Stimulated activated CD8-positive, alpha-beta memory T cell treated with anti-CD3 and anti-CD28 coated beads, Interleukin-2, amount 100 ng/mL, for 1 hour (primary cell): ENCODE measurements around the gene ENTPD1.
"Not testable (repeated sequence)": the region's sequence is repeated elsewhere in the genome, so short reads cannot be mapped to it uniquely, and the experiment has no call there.

Source experiments
- DNase-seq, 2 donors: peaks; one replicate each; pipeline ENCODE4 v3.0.0-alpha.2; 2020; ENCODE audit warnings: low read depth in 2 of 2

Gene ENTPD1, protein sequence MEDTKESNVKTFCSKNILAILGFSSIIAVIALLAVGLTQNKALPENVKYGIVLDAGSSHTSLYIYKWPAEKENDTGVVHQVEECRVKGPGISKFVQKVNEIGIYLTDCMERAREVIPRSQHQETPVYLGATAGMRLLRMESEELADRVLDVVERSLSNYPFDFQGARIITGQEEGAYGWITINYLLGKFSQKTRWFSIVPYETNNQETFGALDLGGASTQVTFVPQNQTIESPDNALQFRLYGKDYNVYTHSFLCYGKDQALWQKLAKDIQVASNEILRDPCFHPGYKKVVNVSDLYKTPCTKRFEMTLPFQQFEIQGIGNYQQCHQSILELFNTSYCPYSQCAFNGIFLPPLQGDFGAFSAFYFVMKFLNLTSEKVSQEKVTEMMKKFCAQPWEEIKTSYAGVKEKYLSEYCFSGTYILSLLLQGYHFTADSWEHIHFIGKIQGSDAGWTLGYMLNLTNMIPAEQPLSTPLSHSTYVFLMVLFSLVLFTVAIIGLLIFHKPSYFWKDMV

DNA sequence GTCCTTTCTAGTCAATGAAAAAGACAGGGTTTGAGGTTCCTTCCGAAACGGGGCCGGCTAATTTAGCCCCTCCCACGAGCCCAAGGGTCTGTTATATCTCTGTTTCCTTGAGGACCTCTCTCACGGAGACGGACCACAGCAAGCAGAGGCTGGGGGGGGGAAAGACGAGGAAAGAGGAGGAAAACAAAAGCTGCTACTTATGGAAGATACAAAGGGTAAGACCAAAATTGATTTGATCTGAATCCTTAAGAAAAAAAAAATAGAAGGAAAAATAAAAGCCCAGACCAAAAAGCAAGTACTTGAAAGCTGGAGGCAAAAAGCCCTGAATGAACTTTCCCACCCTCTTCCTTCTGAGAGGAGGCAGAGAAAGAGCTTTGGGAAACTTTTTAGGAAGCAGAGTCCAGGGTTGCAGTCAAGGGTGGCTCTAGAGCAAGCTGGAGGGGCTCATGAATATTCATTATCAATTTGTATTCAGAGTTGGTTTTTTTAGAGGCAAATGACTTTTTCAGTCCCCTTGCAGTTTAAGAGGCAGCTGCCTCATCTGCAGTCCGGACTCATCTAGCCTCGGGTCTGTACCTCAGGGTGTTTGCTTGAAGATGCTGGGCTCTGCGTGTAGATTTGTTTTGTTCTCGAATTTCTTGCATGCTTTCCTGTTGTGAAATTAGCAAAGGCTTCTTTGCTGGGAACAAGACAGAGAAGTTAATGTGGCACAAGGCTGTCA is at the start of gene ENTPD1:
Gene ENTPD1, plus strand, starts transcription at position 123 of the 721 bp plus-strand sequence. Its CDS starts 77 bp downstream, at position 200.
- DNase-seq = no peak

DNA sequence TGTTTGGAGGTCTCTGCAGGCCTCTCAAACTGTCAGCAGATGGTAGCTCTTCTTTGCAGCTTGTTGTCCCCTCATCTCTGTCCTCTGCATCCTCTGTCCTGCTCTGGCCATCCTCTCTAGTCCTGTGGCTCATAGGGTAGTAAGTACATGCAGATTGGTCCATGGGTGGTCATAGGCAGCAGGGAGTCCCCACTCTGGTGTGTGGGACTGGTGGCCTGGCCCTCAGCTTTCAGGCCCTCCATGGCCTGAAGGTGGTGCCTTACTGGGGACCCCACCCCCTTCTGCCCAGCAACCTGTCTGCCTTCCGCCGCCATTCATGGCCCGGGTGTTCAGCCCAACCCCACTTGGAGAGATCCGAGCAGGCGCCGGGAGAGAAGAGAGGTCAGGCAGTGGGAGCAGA is 49.4 kb upstream of the ENTPD1 start:
- no peak for DNase-seq

DNA sequence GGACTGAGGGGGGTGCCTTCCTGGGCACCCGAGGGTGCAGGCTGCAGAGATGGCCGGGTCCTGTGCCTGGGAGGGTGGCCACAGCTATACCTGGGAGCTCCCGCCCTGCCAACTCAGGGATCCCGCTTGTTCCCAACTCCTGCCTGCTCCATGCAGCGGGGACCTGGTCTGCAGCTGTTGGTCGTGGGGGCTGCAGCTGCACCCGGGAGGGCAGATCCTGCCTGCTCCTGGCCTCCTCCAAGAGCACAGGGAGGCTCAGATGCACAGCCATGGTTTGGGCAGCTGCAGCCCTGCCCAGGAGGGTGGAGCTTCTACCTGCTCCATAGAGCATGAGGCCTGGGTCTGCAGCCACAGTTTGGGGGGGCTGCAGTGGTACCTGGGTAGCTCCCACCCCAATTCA is 49.0 kb upstream of the ENTPD1 start:
- no peak for DNase-seq

DNA sequence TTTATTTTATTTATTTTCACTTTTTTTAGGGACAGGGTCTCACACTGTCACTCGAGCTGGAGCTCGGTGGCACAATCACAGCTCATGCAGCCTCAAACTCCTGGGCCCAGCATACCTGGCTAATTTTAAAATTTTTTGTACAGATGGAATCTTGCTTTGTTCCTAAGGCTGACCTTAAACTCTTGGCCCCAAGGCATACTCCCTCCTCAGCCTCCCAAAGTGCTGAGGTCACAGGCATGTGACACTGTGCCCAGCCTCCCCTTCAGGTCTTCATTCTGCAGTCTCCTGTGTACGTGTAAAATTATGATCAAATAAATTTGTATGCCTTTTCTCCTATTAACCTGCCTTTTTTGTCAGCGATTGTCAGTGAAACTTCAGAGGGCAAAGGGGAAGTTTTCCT is 44.5 kb upstream of the ENTPD1 start:
- no peak for DNase-seq

DNA sequence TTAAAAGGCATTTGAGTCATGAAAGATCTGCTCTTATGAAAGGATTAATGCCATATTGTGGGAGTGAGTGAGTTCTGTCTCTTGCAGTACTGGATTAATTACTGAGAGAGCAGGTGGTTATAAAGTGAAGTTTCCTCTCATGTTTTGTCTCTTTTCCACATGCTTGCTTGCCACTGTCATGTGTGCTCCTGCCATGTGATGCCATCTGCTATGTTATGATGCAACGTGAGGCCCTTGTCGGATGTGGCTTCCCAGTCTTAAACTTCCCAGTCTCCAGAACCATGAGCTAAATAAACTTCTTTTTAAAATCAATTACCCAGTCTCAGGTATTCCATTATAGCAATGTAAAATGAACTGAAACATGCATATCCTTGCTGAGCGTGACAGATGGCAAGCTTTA is 39.5 kb upstream of the ENTPD1 start:
- DNase-seq = no peak

DNA sequence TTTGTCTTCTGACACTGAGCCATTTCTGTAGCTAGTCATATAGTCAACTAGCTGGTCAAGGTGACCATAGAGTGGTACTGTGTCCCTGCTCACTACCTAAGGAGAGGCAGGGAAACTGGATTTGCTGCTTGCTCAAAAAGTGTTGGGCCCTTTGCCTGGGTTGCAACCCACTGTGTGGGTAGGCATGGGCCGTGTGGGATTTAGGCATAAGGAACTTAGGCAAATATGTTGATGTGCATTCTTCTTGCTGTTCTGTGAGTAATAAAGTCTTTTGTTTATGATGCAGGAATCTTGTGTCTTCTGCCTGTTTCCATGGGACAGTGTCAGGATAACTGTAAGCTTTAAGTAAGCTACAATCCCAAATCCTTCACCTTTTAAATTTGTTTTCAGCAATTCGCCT is 39.1 kb upstream of the ENTPD1 start:
- DNase-seq = no peak

DNA sequence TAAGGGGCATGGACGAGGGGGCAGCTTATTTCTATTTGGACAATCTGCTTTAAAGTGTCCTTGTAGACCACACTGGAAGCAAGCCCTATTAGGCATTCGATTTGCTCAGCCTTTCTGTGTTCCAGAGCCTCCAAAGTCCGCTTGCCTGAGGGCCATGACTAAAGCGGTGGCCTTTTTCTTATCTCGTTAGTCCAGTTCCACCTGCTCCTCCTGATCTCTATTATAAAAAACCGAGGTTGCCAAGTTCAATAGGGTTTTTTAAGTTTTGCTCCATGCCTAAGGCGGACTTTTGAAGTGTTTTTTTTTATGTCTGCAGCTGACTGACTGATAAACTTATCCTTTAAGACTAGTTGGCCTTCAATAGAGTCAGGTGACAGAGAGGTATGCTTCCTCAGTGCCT is 35.2 kb upstream of the ENTPD1 start:
- not testable (repeated sequence) for DNase-seq

DNA sequence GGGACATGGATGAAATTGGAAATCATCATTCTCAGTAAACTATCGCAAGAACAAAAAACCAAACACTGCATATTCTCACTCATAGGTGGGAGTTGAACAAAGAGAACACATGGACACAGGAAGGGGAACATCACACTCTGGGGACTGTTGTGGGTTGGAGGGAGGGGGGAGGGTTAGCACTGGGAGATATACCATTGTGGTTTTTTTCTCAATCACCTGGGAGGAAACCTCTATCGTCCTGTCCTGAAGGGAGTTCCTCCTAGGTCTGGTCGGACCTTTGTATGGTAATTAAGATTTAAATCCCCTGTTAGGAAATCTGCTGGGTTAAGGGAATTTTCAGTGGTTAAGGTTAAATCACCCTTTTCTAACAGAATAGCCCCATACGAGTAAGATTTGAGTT is 33.5 kb upstream of the ENTPD1 start:
- not testable (repeated sequence) for DNase-seq

DNA sequence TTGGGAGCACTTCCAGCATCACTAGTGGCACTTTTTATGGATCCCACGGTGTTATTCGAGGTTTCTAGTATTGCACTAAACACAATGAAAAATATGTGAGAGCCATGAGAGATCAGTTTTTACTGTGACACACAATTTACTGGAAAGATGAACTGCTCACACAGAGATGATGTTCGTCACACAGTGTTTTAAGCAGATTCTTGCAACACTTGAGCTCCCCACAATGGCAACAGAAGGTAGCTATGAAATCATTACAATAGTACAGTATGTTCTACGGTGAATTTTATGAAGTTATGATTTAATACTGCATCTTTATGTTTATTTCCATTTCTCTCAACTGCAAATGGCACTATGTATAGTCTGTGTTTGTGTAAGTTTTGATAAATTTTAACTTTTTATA is 27.4 kb upstream of the ENTPD1 start:
- DNase-seq = no peak

DNA sequence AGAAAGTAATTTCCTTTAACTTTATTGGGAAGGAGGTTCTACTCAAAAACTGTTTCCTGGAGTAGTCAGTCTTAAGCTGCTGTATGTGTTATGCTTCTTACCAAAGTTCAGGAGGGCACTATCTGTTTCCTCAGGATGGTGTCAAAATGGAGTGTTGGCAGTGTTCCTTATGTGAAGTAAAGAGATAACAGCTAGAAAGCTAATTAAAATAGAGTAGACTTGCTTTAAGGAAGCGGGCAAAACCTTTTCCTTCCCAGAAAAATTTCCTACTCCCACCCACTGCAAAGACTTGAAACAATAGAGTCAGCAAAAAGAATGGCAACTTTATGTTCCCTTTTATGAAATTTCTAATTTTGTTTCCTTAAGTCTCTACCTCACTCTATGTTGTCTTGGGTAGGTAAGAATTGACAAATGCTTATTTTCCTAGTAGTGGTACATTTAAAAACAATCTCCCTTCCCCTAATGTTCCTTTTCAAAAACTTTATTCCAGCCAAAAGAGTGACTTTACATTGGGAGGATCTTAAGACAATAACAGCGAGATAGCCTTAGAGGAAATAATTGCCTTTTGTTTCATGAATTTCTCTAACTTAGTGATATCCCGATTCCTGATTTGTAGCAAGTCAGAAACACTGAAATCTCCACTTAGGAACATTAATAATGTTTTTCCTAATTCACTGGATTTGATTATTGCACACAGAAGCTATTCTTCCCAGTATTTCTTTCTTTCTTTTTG is 26.5 kb upstream of the ENTPD1 start:
- no peak for DNase-seq

DNA sequence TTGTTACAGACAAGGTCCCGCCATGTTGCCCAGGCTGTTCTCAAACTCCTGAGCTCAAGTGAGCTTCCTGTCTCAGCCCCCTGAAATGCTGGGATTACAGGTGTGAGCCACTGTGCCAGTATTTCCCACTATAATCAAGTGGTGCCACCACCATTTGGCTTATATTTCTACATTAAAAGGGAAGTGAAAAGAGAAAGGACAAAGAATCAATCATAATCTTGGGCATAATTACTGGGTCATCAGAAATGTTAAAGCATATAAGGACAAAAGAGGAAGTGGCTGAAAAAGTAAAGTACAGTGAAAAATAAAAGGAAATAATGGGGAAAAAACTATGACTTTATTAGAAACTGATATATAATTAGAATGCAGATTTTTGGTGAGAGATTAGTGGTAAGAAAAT is 25.7 kb upstream of the ENTPD1 start:
- DNase-seq = no peak

DNA sequence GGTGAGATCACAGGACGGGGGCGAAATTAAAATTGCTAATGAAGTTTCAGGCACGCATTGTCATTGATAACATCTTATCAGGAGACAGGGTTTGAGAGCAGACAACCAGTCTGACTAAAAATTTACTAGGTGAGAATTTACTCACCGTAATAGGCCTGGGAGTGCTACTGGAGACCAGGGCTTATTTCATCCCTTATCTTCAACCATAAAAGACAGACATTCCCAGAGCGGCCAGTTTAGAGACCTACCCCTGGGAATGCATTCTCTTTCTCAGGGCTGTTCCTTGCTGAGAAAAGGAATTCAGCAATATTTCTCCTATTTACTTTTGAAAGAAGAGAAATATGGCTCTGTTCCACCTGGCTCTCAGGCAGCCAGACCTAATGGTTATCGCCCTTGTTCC is 23.1 kb upstream of the ENTPD1 start:
- DNase-seq = not testable (repeated sequence)

DNA sequence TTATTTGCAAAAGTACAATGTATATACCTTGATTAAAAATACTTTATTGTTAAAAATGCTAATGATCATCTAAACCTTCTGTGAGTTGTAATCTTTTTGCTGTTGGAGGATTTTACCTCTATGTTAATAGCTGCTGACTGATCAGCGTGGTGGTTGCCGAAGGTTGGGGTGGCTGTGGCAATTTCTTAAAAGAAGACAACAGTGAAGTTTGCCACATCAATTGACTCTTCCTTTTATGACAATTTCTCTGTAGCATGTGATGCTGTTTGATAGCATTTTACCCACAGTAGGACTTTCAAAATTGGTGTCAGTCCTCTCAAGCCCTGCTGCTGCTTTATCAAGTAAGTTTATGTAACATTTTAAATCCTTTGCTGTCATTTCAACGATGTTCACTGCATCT is 16.9 kb upstream of the ENTPD1 start:
- no peak for DNase-seq

DNA sequence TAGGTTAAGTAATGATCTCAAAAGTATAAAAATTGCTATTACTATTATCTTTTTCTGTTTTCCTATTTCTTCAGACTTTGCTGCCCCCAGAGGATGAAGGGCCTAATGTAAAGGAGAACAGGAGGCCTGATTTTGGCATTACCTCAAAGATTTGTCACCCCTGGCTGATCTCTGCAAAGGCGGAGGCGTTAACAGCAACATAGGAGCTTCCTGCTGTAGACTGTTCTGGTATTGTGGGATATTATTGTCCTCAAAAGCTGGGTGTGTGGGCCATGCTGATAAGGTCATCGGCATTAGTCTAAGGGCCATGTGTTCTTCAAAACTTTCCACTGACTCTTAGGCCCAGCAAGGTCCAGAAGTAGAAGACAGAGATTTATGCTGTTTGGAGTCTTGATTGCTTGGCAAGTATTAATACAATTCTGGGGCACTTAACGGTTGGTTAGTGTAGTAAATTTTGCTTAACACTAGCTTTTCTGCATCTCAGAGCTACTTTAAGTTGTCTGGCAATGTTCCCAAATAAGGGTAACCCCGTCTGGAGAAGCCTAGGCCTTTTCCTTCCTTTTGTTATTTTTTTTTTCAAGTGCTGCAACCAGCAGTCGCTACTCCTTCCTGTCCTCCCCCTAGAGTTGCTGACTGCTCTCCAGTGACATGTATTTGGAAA is 14.0 kb upstream of the ENTPD1 start:
- no peak for DNase-seq

DNA sequence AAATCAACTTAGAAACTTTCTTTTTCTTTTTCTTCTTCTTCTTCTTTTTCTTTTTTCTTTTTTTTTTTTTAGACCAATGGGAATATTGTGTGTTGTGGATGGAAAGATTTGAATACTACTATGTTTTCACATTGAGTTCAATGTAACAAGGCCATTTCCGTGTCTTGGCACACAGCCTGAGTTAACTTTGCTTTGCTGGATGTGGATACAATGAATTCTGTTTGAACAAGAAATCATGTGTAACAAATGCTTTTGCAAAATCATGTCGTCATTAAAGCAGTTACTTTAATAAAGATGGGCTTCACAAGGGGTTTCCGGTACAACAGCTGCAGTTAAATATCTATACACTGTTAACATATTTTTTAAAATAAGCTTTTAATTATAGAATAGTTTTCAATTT is 13.5 kb upstream of the ENTPD1 start:
- no peak for DNase-seq

DNA sequence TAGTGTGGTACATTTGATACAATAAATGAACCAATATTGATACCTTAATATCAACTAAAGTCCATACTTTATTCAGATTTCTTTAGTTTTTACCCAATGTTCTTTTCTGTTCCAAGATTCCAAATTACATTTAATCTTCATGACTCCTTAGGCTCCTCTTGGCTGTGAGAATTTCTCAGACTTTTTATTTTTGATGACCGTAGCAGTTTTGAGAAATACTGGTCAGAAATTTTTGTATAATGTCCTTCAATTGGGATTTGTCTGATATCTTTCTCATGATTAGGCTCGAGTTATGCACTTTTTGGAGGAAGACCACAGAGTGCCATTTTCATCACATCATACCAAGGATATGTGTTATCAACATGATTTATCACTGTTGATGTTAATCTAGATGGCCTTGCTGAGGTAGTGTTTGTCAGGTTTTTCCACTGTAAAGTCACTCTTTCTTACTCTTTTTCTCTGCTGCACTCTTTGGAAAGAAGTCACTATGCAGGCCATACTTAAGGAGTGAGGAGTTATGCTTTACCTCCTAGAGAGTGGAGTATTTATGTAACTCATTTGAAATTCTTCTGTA is 12.9 kb upstream of the ENTPD1 start:
- DNase-seq = no peak

DNA sequence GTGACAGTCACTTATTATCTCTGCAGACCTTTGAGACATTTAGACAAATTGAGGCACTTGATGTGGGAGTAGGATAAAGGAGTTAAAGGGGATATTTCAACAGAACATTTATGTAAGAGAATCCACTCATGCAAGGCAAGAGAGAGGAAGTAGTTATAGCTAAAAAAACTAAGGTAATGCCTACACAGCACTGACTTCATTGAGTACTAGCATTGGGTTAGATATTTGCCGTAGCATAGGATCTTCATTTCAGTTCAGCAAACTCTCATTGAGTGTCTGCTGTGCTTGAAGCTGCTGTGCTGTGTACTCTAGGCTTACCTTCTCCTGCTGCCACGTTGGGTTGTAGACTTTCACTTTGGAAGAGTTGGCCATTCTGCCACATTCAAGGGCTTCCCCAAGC is 10.5 kb upstream of the ENTPD1 start:
- DNase-seq = no peak

DNA sequence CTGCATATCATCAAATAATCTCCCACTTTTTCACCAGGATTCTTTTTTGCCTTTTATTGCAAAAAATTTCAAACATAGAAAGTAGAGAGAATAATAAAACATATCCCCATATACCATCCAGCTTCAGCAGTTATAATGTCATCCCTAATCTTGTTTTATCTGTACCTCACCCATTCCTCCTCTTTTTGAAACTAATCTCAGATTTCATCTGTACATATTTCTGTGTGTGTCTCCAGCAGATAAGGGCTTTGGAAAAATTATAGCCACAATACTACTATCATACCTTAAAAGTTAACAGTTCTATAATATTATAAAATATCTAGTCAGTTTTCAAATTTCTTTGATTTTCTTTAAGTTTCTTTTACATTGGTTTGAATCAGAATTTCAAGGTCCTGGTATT is 7.6 kb upstream of the ENTPD1 start:
- DNase-seq = no peak

DNA sequence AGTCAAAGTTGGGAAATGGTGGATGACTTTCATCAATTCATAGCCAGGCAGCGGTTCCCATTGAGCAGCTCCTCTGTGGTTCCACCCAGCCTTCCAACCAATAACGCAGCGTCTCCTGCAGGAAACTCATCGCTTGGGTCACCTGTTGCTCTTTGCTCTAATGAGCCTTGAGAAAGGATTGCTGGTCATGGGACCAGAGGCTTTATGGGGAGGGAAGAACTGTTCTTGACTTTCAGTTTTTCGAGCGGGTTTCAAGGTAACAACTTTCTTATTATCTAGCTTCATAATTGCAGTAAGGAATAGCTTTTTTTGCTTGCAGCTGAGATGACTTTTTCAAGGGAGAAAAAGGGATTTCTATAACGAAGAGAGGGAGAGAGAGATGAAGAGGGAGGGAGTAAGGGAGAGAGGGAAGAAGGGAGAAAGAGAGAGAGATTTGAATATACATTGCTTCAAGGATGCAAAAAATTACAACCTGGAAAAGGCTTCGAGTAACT is 405 bp upstream of the ENTPD1 start:
- no peak for DNase-seq

DNA sequence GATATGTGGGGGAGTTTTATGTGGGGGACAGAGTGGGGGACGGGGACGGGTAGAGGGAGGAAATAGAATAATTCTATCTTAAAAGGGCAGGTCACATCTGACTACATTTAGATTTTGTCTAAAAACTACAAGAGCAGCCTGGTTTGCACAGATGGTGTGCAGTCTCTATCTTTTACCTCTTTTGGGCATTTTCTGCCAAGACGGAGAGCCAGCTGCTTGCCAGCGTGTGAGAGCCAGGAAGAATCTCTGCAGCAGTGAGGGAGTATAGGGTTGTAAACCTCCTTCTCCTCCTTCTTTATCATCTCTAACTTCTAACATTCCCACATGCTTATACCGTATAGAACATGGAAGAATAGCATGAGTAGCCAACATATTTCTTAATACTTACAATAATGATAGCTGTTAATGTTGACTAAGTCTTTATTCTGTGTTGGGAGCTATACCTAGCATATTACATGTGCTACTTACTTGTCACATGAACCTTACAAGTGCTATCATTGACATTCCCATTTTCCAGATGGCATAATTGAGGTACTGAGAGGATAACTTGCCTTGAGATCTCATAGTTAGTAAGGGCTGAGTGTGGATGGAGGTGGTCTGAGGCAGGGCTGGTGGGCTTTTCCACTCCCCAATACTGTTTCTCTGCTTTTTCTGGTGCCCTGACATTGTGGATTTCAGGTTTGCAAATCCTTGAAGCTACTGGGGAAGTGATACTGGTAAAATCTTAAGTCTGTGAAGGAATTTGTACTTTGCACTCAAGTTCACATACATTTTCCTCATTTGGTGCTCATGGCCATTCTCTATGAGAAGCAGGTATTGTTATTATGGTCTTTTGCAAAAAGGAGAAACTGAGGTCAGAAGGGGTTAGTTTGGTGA is 1.1 kb downstream of the ENTPD1 start:
- no peak for DNase-seq
